Heart right ventricle (tissue), 16 donors: ENCODE results near the gene CALD1. TPM values are rescaled to one million over a fixed set of nuclear protein-coding genes. Genes with fewer than 3 reads are reported as not detected.

ENCODE experiments used
- ATAC-seq, 8 donors: fragments of 200-7000 bp; cut with Tn5 transposase; one replicate each; pipeline ENCODE4 v1.9.1; 2020; ENCODE audit warnings: mild to moderate bottlenecking in 8 of 8, moderate library complexity in 8 of 8, moderate number of reproducible peaks in 1 of 8
- DNase-seq, 2 donors: peaks; one replicate each; pipeline ENCODE4 v3.0.0-alpha.2; 2020
- H3K27ac ChIP-seq, 10 donors: fragments of 200-600 bp; sonication (generic) in 2 of 10; one replicate each; pipeline versions ENCODE4 v1.5.0 to v1.8.0; 2020 to 2022; ENCODE audit warnings: mild to moderate bottlenecking in 3 of 10
- H3K27me3 ChIP-seq, 7 donors: fragments of 200-600 bp; one replicate each; pipeline ENCODE4 v1.8.0; 2021 to 2022; ENCODE audit warnings: mild to moderate bottlenecking in 2 of 7
- H3K36me3 ChIP-seq, 9 donors: fragments of 200-600 bp; sonication (generic) in 1 of 9; one replicate each; pipeline versions ENCODE4 v1.5.0 to v1.8.0; 2020 to 2022; ENCODE audit warnings: mild to moderate bottlenecking in 2 of 9
- H3K4me1 ChIP-seq, 9 donors: fragments of 200-600 bp; sonication (generic) in 1 of 9; one replicate each; pipeline versions ENCODE4 v1.5.0 to v1.8.0; 2020 to 2022; ENCODE audit warnings: mild to moderate bottlenecking in 4 of 9
- H3K4me3 ChIP-seq, 10 donors: fragments of 200-600 bp; sonication (generic) in 2 of 10; one replicate each; pipeline versions ENCODE4 v1.5.0 to v1.8.0; 2020 to 2022; ENCODE audit warnings: mild to moderate bottlenecking in 7 of 10, moderate library complexity in 2 of 10
- H3K9me3 ChIP-seq, 11 donors: fragments of 200-600 bp in 10 of 11; sonication (generic) in 2 of 11; one replicate each; pipeline versions ENCODE4 v1.5.0 to v1.8.0; 2013 to 2022; ENCODE audit warnings: mild to moderate bottlenecking in 2 of 11, control low read depth in 1 of 11, moderate library complexity in 1 of 11
- CTCF ChIP-seq, 9 donors: fragments of 200-600 bp; sonication (generic) in 2 of 9; IDR thresholded peaks; one replicate each; pipeline versions ENCODE4 v1.5.0 to v1.8.0; 2021 to 2022; ENCODE audit warnings: antibody characterized with exemption in 9 of 9, mild to moderate bottlenecking in 5 of 9, moderate library complexity in 1 of 9
- WGBS, 2 donors: extraction: QIAGEN DNeasy Blood & Tissue Kit; methylation state at CpG; one replicate each; pipeline ENCODE4 v1.1.7; 2013; ENCODE audit warnings: inconsistent platforms in 1 of 2; 5-methylcytosine and 5-hydroxymethylcytosine counted together
- intact Hi-C, 10 donors: fragments of 100-400 bp; cut with DNase I; formaldehyde crosslinking; loops; one replicate each; pipeline versions ENCODE4 v1.11.1 to v1.14.2; 2022
- polyA plus RNA-seq, 2 donors: library from polyadenylated mRNA; stranded (reverse); fragments of 200-250 nt; gene quantifications; one replicate each; pipeline ENCODE4 v1.2.3, GENCODE V29; 2013
- total RNA-seq, 10 donors: library from RNA; stranded (reverse); fragmentation: NEBNext Ultra II Directional in 3 of 10; extraction: Animal tissue kit (Norgen Biotek cat#: 25700) in 3 of 10; gene quantifications; one replicate each; pipeline versions ENCODE4 v1.2.1 to v1.2.4, GENCODE V29; 2021 to 2023
- donor health status: Arrhythmogenic right ventricular cardiomyopathy.
- donor health status: ischemic (EF 13 %, LVEDD 7.1; RV severe dilation, severe dysfunction).
- donor health status: healthy with polysubstance abuse.
- donor health status: DM: no; HTN: yes; CAD: no.
- donor health status: DM: no; HTN: no; CAD: no.
- donor health status: ischemic (EF 25% LVEDD 6.9; RV normal size, moderate dysfunction).
- donor health status: ischemic (EF 25% LVEDD 5.7; RV mildly dilated, moderate dysfunction).
- donor health status: healthy.
- donor health status: DM: yes; HTN: yes; CAD: no.
- donor health status: Ischemic cardiomyopathy.
- donor health status: ischemic (EF 35%, LVEDD 5.7; RV mildly dilated, moderate dysfunction).
- donor health status: nonischemic (EF 11% LVEDD 7.7; RV severe dilation, severe dysfunction).
- donor health status: DM: yes; HTN: yes; CAD: no.
- donor health status: PGD.
- donor health status: ischemic (EF 29% LVEDD 5.4; RV normal size, mild dysfunction).
- donor health status: nonischemic (EF 23%, LVEDD 6.1; RV moderate dilation, normal function).

CALD1 gene
- total and polyA plus RNA-seq, 12 donors = 69.9 to 180 (median 126) TPM

- Histone ChIP-seq H3K27me3 (peaks cover 0 to 11% (median 0%) of the 10 kb centered on the region in 7 donors), H3K27ac (peak overlapping the region in 9 of 10 donors; percentile 62 to 87 (median 82)), H3K9me3 (no peaks in the 10 kb centered on the region), H3K36me3 (peaks cover 0 to 11% (median 0%) of the 10 kb centered on the region in 9 donors), H3K4me1 (peaks cover 9 to 75% (median 52%) of the 10 kb centered on the region in 9 donors), H3K4me3 (no peak overlapping the region)
- no peak for TF ChIP-seq CTCF (IDR thresholded peaks at IDR 0.05)
- ATAC-seq (no peak), DNase-seq (no peak)
- WGBS, 2 donors = 95 to 98% methylated on average over 8 of the region's 8 CpGs
- intact Hi-C loops = loop anchor here in 1 of 10 donors (10.0 kb wide), 1 partner anchor 103 kb away; no protein-coding TSS in a partner anchor
Measured at GRCh38 chr7:134887523-134887922, 108.1 kb downstream of the CALD1 start.

- DNase-seq = no peak
- Histone ChIP-seq H3K36me3 (peaks cover 0 to 11% (median 0%) of the 10 kb centered on the region in 9 donors), H3K4me1 (peaks cover 9 to 77% (median 52%) of the 10 kb centered on the region in 9 donors), H3K27me3 (peaks cover 0 to 11% (median 0%) of the 10 kb centered on the region in 7 donors), H3K9me3 (no peaks in the 10 kb centered on the region), H3K27ac (peak overlapping the region in 7 of 10 donors; percentile 12 to 87 (median 60)), H3K4me3 (no peak overlapping the region)
- WGBS, 2 donors = 20 to 30% methylated on average over 3 of the region's 3 CpGs
- peak in 2 of 8 donors; percentile 9 to 46 for ATAC-seq
- TF ChIP-seq CTCF (IDR thresholded peaks at IDR 0.05) = no peak
- intact Hi-C loops = loop anchor here in 1 of 10 donors (10.0 kb wide), 1 partner anchor 103 kb away; no protein-coding TSS in a partner anchor
Measured at GRCh38 chr7:134888141-134888740, 108.8 kb downstream of the CALD1 start.

GRCh38 chr7:134890246-134891240 lies 111.1 kb downstream of the CALD1 start:
- peaks cover 0 to 11% (median 0%) of the 10 kb centered on the region in 7 donors for H3K27me3 ChIP-seq

More at GRCh38 chr7:134890246-134891240, 111.1 kb downstream of the CALD1 start:
- 42 to 51% methylated on average over 10 of the region's 10 CpGs for WGBS, 2 donors
- H3K27ac ChIP-seq = peak overlapping the region; percentile 6 to 89 (median 84)
- DNase-seq = peak in 1 of 2 donors; percentile 51
- TF ChIP-seq CTCF (IDR thresholded peaks at IDR 0.05) = no peak
- peaks cover 8 to 82% (median 57%) of the 10 kb centered on the region in 9 donors for H3K4me1 ChIP-seq
- peak overlapping the region in 9 of 10 donors; percentile 39 to 64 (median 57) for H3K4me3 ChIP-seq
- peaks cover 0 to 3% (median under 1%) of the 10 kb centered on the region in 11 donors for H3K9me3 ChIP-seq
- intact Hi-C loops = loop anchor here in 6 of 10 donors (5.0 to 10.0 kb wide), 5 partner anchors 42 to 196 kb away; no protein-coding TSS in a partner anchor
- peaks cover 0 to 11% (median 0%) of the 10 kb centered on the region in 9 donors for H3K36me3 ChIP-seq
- ATAC-seq = peak in 5 of 8 donors; percentile 7 to 48 (median 19)
